Measurements from ENCODE around the gene L3MBTL2. TPM values are rescaled to one million over a fixed set of nuclear protein-coding genes. Genes with fewer than 3 reads are reported as not detected.

L3MBTL2 gene
- total and polyA plus RNA-seq, 9 of the 15 experiments (the other 6 are each of a cell fraction or from before 2014, with no cell fraction given) = 10.3 to 23.1 (median 18.6) TPM

- TF ChIP-seq ARID3A (IDR thresholded peaks at IDR 0.05; ENCODE audit: borderline replicate concordance, low read depth, low read length) (no peak), TAF7 (tag; IDR thresholded peaks at IDR 0.05) (no peak), TCFL5 (CRISPR knock-in tag; conservative IDR thresholded peaks at IDR 0.05) (no peak), HMGN3 (IDR thresholded peaks at IDR 0.05; ENCODE audit: borderline replicate concordance, extremely low read depth, insufficient read length, low read depth, low read length) (no peak), JUNB (CRISPR knock-in tag; conservative IDR thresholded peaks at IDR 0.05) (no peak), ZBTB33 (CRISPR knock-in tag; IDR thresholded peaks at IDR 0.05) (no peak), DNMT1 (IDR thresholded peaks at IDR 0.05) (no peak)
Measured at GRCh38 chr22:41193829-41194228, 11.3 kb upstream of the L3MBTL2 start (continued).

Measured in K562 (cell line).